HEK293 (cell line): ENCODE measurements around the gene CPLX3.

Experiments
- TCF7L2 ChIP-seq: IDR thresholded peaks from 2 replicates; pipeline ENCODE4 v1.6.1; 2011; ENCODE audit warnings: low read depth, mild to moderate bottlenecking, inconsistent platforms, low read length, moderate library complexity, borderline replicate concordance
- ZBTB1 ChIP-seq: fragments of 450-650 bp; formaldehyde crosslinking; IDR thresholded peaks from 2 replicates; pipeline ENCODE4 v1.5.1; 2016; ENCODE audit warnings: missing biosample characterization, missing genetic modification characterization
- ZNF202 ChIP-seq: fragments of 450-650 bp; formaldehyde crosslinking; IDR thresholded peaks from 2 replicates; pipeline ENCODE4 v1.5.1; 2016; ENCODE audit warnings: missing biosample characterization, missing genetic modification characterization, borderline replicate concordance
- ZNF274 ChIP-seq, 2 experiments: fragments of 200-500 bp in 1 of 2; fragments of 450-650 bp in 1 of 2; sonication (Bioruptor generic) in 1 of 2; formaldehyde crosslinking in 1 of 2; IDR thresholded peaks; 2 replicates each; pipeline versions ENCODE4 v1.5.1 to v1.6.1; 2014 to 2016; ENCODE audit warnings: borderline replicate concordance in 1 of 2, inconsistent platforms in 1 of 2, low read length in 1 of 2, missing biosample characterization in 1 of 2, missing genetic modification characterization in 1 of 2
- ZNF404 ChIP-seq: fragments of 450-650 bp; formaldehyde crosslinking; IDR thresholded peaks from 2 replicates; pipeline ENCODE4 v1.5.1; 2017; ENCODE audit warnings: missing biosample characterization, missing genetic modification characterization
- ZNF416 ChIP-seq: fragments of 450-650 bp; formaldehyde crosslinking; IDR thresholded peaks from 2 replicates; pipeline ENCODE4 v1.5.1; 2016; ENCODE audit warnings: missing biosample characterization, missing genetic modification characterization
- ZNF629 ChIP-seq: fragments of 450-650 bp; formaldehyde crosslinking; IDR thresholded peaks from 2 replicates; pipeline ENCODE4 v1.5.1; 2017; ENCODE audit warnings: missing biosample characterization, missing genetic modification characterization
- TF ChIP-seq, protein P1 (sequence below): fragments of 450-650 bp; formaldehyde crosslinking; IDR thresholded peaks from 2 replicates; pipeline ENCODE4 v1.5.1; 2016; ENCODE audit warnings: missing biosample characterization, missing genetic modification characterization
- TF ChIP-seq, protein P2 (sequence below): fragments of 450-650 bp; formaldehyde crosslinking; optimal IDR thresholded peaks from 2 replicates; pipeline ENCODE3; 2016; ENCODE audit warnings: missing biosample characterization, mild to moderate bottlenecking, missing genetic modification characterization
- TF ChIP-seq, protein P3 (sequence below): fragments of 450-650 bp; formaldehyde crosslinking; IDR thresholded peaks from 2 replicates; pipeline ENCODE4 v1.5.1; 2016; ENCODE audit warnings: missing biosample characterization, missing genetic modification characterization
- TF ChIP-seq, protein P4 (sequence below): fragments of 450-650 bp; formaldehyde crosslinking; IDR thresholded peaks from 2 replicates; pipeline ENCODE4 v1.5.1; 2017; ENCODE audit warnings: missing biosample characterization, missing genetic modification characterization
- TF ChIP-seq, protein P5 (sequence below): fragments of 450-650 bp; formaldehyde crosslinking; IDR thresholded peaks from 2 replicates; pipeline ENCODE4 v1.5.1; 2016; ENCODE audit warnings: missing biosample characterization, missing genetic modification characterization, low read depth
- TF ChIP-seq, protein P6 (sequence below): fragments of 450-650 bp; formaldehyde crosslinking; IDR thresholded peaks from 2 replicates; pipeline ENCODE4 v1.5.1; 2016; ENCODE audit warnings: missing biosample characterization, missing genetic modification characterization, borderline replicate concordance

DNA sequence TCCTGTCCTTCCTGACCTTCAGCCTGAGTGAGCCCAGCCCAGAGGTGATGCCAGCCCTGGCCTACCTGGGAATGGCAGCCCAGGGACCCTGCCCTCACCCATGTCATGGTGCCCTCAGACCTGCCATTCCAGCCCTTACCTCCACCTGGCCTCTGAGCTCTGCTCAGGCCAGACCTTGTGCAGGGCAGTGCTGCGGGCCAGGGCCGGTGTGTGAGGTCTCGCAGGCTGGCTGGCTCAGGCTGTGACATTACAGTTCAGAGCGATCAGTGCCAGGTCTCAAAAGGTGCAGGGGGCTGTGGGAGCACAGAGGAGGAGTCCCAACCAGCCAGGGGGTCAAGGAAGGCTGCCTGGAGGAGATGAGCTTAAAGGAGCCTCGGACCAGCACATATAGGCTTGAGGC lies 6.4 kb upstream of the CPLX3 start:
- TF ChIP-seq ZNF274 (IDR thresholded peaks at IDR 0.05; ENCODE audit: low read length) (no peak), ZNF274 (tag by site-specific recombination; IDR thresholded peaks at IDR 0.05; ENCODE audit: borderline replicate concordance) (no peak), ZNF416 (no peak), ZBTB1 (tag by site-specific recombination) (no peak), TCF7L2 (no peak), ZNF202 (tag by site-specific recombination) (no peak), ZNF404 (tag by site-specific recombination) (no peak), ZNF629 (no peak)
- TF ChIP-seq, protein P1, sequence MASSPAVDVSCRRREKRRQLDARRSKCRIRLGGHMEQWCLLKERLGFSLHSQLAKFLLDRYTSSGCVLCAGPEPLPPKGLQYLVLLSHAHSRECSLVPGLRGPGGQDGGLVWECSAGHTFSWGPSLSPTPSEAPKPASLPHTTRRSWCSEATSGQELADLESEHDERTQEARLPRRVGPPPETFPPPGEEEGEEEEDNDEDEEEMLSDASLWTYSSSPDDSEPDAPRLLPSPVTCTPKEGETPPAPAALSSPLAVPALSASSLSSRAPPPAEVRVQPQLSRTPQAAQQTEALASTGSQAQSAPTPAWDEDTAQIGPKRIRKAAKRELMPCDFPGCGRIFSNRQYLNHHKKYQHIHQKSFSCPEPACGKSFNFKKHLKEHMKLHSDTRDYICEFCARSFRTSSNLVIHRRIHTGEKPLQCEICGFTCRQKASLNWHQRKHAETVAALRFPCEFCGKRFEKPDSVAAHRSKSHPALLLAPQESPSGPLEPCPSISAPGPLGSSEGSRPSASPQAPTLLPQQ (tag by site-specific recombination) = no peak
- TF ChIP-seq, protein P2, sequence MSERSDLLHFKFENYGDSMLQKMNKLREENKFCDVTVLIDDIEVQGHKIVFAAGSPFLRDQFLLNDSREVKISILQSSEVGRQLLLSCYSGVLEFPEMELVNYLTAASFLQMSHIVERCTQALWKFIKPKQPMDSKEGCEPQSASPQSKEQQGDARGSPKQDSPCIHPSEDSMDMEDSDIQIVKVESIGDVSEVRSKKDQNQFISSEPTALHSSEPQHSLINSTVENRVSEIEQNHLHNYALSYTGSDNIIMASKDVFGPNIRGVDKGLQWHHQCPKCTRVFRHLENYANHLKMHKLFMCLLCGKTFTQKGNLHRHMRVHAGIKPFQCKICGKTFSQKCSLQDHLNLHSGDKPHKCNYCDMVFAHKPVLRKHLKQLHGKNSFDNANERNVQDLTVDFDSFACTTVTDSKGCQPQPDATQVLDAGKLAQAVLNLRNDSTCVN (tag by site-specific recombination) = no peak
- TF ChIP-seq, protein P3, sequence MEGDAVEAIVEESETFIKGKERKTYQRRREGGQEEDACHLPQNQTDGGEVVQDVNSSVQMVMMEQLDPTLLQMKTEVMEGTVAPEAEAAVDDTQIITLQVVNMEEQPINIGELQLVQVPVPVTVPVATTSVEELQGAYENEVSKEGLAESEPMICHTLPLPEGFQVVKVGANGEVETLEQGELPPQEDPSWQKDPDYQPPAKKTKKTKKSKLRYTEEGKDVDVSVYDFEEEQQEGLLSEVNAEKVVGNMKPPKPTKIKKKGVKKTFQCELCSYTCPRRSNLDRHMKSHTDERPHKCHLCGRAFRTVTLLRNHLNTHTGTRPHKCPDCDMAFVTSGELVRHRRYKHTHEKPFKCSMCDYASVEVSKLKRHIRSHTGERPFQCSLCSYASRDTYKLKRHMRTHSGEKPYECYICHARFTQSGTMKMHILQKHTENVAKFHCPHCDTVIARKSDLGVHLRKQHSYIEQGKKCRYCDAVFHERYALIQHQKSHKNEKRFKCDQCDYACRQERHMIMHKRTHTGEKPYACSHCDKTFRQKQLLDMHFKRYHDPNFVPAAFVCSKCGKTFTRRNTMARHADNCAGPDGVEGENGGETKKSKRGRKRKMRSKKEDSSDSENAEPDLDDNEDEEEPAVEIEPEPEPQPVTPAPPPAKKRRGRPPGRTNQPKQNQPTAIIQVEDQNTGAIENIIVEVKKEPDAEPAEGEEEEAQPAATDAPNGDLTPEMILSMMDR (tag by site-specific recombination) = no peak
- TF ChIP-seq, protein P4, sequence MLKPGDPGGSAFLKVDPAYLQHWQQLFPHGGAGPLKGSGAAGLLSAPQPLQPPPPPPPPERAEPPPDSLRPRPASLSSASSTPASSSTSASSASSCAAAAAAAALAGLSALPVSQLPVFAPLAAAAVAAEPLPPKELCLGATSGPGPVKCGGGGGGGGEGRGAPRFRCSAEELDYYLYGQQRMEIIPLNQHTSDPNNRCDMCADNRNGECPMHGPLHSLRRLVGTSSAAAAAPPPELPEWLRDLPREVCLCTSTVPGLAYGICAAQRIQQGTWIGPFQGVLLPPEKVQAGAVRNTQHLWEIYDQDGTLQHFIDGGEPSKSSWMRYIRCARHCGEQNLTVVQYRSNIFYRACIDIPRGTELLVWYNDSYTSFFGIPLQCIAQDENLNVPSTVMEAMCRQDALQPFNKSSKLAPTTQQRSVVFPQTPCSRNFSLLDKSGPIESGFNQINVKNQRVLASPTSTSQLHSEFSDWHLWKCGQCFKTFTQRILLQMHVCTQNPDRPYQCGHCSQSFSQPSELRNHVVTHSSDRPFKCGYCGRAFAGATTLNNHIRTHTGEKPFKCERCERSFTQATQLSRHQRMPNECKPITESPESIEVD = no peak
- TF ChIP-seq, protein P5, sequence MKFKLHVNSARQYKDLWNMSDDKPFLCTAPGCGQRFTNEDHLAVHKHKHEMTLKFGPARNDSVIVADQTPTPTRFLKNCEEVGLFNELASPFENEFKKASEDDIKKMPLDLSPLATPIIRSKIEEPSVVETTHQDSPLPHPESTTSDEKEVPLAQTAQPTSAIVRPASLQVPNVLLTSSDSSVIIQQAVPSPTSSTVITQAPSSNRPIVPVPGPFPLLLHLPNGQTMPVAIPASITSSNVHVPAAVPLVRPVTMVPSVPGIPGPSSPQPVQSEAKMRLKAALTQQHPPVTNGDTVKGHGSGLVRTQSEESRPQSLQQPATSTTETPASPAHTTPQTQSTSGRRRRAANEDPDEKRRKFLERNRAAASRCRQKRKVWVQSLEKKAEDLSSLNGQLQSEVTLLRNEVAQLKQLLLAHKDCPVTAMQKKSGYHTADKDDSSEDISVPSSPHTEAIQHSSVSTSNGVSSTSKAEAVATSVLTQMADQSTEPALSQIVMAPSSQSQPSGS (tag by site-specific recombination) = no peak
- TF ChIP-seq, protein P6, sequence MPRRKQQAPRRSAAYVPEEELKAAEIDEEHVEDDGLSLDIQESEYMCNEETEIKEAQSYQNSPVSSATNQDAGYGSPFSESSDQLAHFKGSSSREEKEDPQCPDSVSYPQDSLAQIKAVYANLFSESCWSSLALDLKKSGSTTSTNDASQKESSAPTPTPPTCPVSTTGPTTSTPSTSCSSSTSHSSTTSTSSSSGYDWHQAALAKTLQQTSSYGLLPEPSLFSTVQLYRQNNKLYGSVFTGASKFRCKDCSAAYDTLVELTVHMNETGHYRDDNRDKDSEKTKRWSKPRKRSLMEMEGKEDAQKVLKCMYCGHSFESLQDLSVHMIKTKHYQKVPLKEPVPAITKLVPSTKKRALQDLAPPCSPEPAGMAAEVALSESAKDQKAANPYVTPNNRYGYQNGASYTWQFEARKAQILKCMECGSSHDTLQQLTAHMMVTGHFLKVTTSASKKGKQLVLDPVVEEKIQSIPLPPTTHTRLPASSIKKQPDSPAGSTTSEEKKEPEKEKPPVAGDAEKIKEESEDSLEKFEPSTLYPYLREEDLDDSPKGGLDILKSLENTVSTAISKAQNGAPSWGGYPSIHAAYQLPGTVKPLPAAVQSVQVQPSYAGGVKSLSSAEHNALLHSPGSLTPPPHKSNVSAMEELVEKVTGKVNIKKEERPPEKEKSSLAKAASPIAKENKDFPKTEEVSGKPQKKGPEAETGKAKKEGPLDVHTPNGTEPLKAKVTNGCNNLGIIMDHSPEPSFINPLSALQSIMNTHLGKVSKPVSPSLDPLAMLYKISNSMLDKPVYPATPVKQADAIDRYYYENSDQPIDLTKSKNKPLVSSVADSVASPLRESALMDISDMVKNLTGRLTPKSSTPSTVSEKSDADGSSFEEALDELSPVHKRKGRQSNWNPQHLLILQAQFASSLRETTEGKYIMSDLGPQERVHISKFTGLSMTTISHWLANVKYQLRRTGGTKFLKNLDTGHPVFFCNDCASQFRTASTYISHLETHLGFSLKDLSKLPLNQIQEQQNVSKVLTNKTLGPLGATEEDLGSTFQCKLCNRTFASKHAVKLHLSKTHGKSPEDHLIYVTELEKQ (tag by site-specific recombination) = no peak
